Activated B cell treated with CpG ODN at 0.5 μM for 24 hours (primary cell): ENCODE results near the gene NAMPT. TPM values are rescaled to one million over a fixed set of nuclear protein-coding genes. Genes with fewer than 3 reads are reported as not detected.
A peak's percentile ranks its signal among the peaks of the same experiment; 100 is the strongest.

Experiments used
- ATAC-seq: fragments of 200-7000 bp; cut with Tn5 transposase; one replicate; pipeline ENCODE4 v1.10.0; 2021; ENCODE audit warnings: low read depth, mild to moderate bottlenecking, moderate library complexity
- CTCF ChIA-PET: fragments of 350-600 bp; sonication (Branson Sonifier 250); formaldehyde crosslinking; loops from one replicate; lab custom pipeline; 2021; ENCODE audit warnings: antibody characterized with exemption; lab: Charles Lee
- POLR2A ChIA-PET: fragments of 350-600 bp; sonication (Branson Sonifier 250); formaldehyde crosslinking; loops from one replicate; lab custom pipeline; 2021; ENCODE audit warnings: antibody characterized with exemption; lab: Charles Lee
- DNase-seq: peaks from one replicate; pipeline ENCODE4 v3.0.0; 2022
- H3K27ac Mint-ChIP-seq: one replicate; pipeline ENCODE4 v1.8.0; 2020; ENCODE audit warnings: mixed read lengths
- H3K27me3 Mint-ChIP-seq: one replicate; pipeline ENCODE4 v1.8.0; 2021; ENCODE audit warnings: mixed read lengths
- H3K36me3 Mint-ChIP-seq: one replicate; pipeline ENCODE4 v1.8.0; 2021; ENCODE audit warnings: low read depth, mixed read lengths
- H3K4me1 Mint-ChIP-seq: one replicate; pipeline ENCODE4 v1.8.0; 2021; ENCODE audit warnings: mixed read lengths
- H3K4me3 Mint-ChIP-seq: one replicate; pipeline ENCODE4 v1.8.0; 2020; ENCODE audit warnings: mild to moderate bottlenecking, mixed read lengths
- H3K9me3 Mint-ChIP-seq: one replicate; pipeline ENCODE4 v1.8.0; 2020; ENCODE audit warnings: mixed read lengths
- intact Hi-C: fragments of 100-400 bp; cut with micrococcal nuclease; formaldehyde crosslinking; loops from one replicate; pipeline ENCODE4 v1.15.1; 2024
- total RNA-seq: library from RNA; stranded (reverse); gene quantifications from 2 replicates; pipeline ENCODE4 v1.2.3, GENCODE V29; 2022
- TF ChIP-seq, protein P1 (sequence below): fragments of 200-600 bp; IDR thresholded peaks from one replicate; pipeline ENCODE4 v1.8.0; 2022; ENCODE audit warnings: antibody characterized with exemption, mild to moderate bottlenecking

Gene NAMPT
- total RNA-seq, 1 donor from 2014 or later: 90.2 TPM

- intact Hi-C loops: no loop called here
- CTCF ChIA-PET: no interaction called here
- peaks cover 11% of the 10 kb centered on the region for H3K27me3 Mint-ChIP-seq
Observed at GRCh38 chr7:106317971-106318370, 33.2 kb upstream of the NAMPT start.

DNA sequence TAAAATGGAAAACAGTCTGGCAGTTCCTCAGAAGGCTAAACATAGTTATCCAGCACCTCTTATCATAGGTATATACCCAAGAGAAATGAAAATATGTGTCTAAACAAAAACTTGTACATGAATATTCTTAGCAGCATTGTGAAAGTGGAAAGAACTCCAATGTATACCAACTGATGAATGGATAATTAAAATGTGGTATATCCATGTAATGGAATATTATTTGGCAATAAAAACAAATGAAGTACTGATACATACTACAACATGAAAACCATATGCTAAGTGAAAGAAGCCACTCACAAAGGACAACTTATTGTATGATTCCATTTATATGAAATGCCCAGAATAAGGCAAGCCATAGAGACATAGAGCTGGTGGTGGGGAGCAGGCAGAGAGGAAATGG, 32.2 kb upstream of the NAMPT start:
- intact Hi-C loops: no loop called here
- CTCF ChIA-PET: no interaction called here
- Mint-ChIP-seq H3K27me3 (peaks cover 9% of the 10 kb centered on the region), H3K9me3 (peaks cover 6% of the 10 kb centered on the region), H3K4me3 (no peak overlapping the region), H3K36me3 (no peaks in the 10 kb centered on the region), H3K4me1 (peaks cover 17% of the 10 kb centered on the region), H3K27ac (no peak overlapping the region)
- TF ChIP-seq, protein P1, sequence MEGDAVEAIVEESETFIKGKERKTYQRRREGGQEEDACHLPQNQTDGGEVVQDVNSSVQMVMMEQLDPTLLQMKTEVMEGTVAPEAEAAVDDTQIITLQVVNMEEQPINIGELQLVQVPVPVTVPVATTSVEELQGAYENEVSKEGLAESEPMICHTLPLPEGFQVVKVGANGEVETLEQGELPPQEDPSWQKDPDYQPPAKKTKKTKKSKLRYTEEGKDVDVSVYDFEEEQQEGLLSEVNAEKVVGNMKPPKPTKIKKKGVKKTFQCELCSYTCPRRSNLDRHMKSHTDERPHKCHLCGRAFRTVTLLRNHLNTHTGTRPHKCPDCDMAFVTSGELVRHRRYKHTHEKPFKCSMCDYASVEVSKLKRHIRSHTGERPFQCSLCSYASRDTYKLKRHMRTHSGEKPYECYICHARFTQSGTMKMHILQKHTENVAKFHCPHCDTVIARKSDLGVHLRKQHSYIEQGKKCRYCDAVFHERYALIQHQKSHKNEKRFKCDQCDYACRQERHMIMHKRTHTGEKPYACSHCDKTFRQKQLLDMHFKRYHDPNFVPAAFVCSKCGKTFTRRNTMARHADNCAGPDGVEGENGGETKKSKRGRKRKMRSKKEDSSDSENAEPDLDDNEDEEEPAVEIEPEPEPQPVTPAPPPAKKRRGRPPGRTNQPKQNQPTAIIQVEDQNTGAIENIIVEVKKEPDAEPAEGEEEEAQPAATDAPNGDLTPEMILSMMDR: no peak
- POLR2A ChIA-PET: no interaction called here
- DNase-seq: no peak
- ATAC-seq: no peak

More at GRCh38 chr7:106317971-106318370, 33.2 kb upstream of the NAMPT start:
- Mint-ChIP-seq H3K27ac (no peak overlapping the region), H3K4me1 (peaks cover 15% of the 10 kb centered on the region), H3K4me3 (no peak overlapping the region), H3K36me3 (no peaks in the 10 kb centered on the region), H3K9me3 (peaks cover 6% of the 10 kb centered on the region)
- ATAC-seq: no peak
- TF ChIP-seq, protein P1: no peak
- no peak for DNase-seq
- POLR2A ChIA-PET: no interaction called here

DNA sequence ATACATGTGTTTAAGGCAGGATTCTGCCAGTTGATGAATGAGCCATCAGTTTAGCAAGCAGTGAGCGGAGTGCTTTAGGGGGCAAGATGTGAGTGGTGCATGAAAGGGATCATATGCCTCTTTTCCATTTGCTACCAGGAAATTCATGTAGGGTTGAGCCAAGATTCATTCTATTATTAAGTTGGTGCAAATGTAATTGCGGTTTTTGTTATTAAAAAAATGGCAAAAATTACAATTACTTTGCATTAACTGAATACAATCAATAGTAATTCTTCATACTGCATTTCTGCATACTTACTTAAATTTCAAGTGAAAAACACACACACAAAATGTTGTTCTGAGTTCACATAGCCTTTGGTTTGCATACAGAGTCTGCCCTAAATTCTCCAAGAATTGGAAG, 30.1 kb upstream of the NAMPT start:
- CTCF ChIA-PET: no interaction called here
- intact Hi-C loops: no loop called here
- DNase-seq (no peak), ATAC-seq (no peak)
- Mint-ChIP-seq H3K4me1 (peaks cover 17% of the 10 kb centered on the region), H3K27me3 (no peaks in the 10 kb centered on the region), H3K36me3 (no peaks in the 10 kb centered on the region), H3K27ac (no peak overlapping the region), H3K4me3 (no peak overlapping the region), H3K9me3 (peaks cover 6% of the 10 kb centered on the region)
- TF ChIP-seq, protein P1: no peak
- POLR2A ChIA-PET: no interaction called here

DNA sequence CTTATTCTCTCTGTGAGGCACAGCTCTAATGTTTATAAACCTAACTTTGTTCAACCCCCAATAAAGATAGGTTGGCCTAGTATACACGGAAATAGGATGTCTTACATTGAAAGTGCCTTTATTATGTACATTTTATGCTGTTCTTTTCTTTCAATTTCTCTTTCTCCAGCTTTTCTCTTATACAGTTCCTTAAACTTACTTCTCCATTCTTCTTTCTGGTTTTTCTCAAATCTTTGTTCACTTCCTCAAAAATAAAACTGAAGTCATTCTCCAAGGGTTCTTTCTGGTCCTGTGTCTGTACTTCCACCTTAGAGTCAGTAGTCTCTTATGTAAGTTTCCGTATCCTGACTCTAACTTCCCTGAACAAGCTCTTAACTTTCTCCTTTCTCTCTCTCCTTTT, 29.2 kb upstream of the NAMPT start:
- TF ChIP-seq, protein P1: no peak
- POLR2A ChIA-PET: interaction anchor here (1.6 kb wide), 1 partner anchor 29 kb away, joined by 4 read pairs; the partner anchor contains the start of gene NAMPT

GRCh38 chr7:106313456-106313901, 28.7 kb upstream of the NAMPT start:
- ATAC-seq: no peak
- peak overlapping the region; percentile 1 for H3K4me3 Mint-ChIP-seq
- intact Hi-C loops: no loop called here
- POLR2A ChIA-PET: interaction anchor here (1.6 kb wide), 1 partner anchor 28 kb away, joined by 4 read pairs; the partner anchor contains the start of gene NAMPT
- H3K27ac Mint-ChIP-seq: peak overlapping the region; percentile 26
- TF ChIP-seq, protein P1: no peak
- H3K36me3 Mint-ChIP-seq: no peaks in the 10 kb centered on the region
- H3K9me3 Mint-ChIP-seq: peaks cover 6% of the 10 kb centered on the region
- H3K27me3 Mint-ChIP-seq: no peaks in the 10 kb centered on the region
- peaks cover 17% of the 10 kb centered on the region for H3K4me1 Mint-ChIP-seq
- CTCF ChIA-PET: no interaction called here
- no peak for DNase-seq

More for the DNA sequence above, 29.2 kb upstream of the NAMPT start:
- DNase-seq (no peak), ATAC-seq (peak; percentile 45)
- CTCF ChIA-PET: interaction anchor here (0.6 kb wide), 1 partner anchor 272 kb away, joined by 3 read pairs; no protein-coding TSS in a partner anchor
- Mint-ChIP-seq H3K27ac (peak overlapping the region; percentile 26), H3K36me3 (no peaks in the 10 kb centered on the region), H3K4me3 (peak overlapping the region; percentile 1), H3K27me3 (no peaks in the 10 kb centered on the region), H3K4me1 (peaks cover 17% of the 10 kb centered on the region), H3K9me3 (peaks cover 6% of the 10 kb centered on the region)
- intact Hi-C loops: no loop called here
